HG02588 (cell line): ENCODE results near the gene RUSC1.
A peak's percentile ranks its signal among the peaks of the same experiment; 100 is the strongest.

Source experiments
- ATAC-seq: cut with Tn5 transposase; IDR thresholded peaks from one replicate; pipeline ENCODE4 v1.9.1; 2021; ENCODE audit warnings: mild to moderate bottlenecking, moderate library complexity; ENCODE audit not compliant: unreplicated experiment

The RUSC1 gene

DNA sequence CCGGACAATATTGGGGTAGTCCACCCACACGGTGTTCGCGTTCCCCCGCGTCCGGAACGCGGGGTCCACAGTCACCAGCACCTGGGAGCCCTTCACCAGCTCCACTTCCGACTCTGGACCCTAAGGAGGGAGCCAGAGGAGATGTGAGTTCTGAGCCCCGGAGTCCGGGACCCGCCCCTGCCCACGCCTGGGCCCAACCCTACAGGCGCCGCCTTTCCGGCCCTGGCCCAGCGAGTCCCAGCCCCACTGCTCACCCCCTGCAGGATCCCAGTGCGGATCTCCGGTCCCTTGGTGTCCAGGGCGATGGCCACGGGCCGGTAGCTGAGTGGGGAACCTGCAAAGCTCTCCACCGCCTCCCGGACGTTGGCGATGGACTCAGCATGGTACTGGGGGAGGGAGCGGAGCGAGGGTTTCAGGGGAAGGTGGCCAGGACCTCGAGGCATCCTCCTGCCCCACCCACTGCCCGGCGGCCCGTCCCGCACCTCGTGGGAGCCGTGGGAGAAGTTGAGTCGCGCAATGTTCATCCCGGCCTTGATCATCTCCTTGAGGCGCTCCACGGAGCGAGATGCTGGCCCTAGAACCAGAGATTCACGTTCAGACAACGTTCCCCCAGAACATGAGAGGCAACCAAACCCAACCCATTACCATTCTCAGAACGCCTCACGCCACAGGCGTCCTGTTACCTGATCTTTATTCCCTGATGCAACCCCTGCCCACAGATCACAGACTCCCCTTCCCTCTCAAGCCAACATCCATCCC is 25.3 kb upstream of the RUSC1 start:
- no peak for ATAC-seq

DNA sequence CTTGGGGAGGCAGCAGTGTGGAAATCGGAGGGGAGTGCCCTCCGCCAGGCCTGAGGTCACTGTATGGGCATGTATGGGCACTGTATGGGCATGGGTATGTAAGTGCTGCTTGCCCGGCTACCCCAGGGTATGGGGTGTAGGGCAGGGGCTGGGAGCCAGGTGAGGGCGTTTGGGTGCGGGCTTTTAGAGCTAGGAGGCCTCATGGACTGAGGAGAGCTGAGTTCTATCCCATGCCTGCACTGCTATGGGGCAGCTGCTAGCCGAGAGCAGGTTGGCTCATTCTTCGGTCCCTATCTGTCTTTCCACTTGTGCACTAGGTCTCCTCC is 24.8 kb upstream of the RUSC1 start:
- no peak for ATAC-seq

DNA sequence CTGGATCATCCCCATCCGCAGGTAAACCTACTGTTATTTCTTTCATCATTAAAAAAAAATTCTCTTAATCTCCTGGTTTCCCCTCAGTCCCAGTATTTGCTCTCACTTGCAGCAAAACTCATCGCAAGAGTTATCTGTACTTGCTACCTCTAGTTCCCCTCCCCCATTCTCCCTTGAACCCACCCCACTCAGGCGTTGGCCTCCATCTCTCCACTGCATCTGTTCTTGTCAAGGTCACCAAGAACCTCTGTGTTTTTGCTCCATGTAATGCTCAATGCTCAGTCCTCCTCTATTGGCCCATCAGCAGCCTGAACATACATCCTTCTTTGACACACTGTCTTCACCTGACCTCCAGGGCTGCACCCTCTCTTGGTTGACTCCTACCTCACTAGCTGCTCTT is 24.0 kb upstream of the RUSC1 start:
- no peak for ATAC-seq

DNA sequence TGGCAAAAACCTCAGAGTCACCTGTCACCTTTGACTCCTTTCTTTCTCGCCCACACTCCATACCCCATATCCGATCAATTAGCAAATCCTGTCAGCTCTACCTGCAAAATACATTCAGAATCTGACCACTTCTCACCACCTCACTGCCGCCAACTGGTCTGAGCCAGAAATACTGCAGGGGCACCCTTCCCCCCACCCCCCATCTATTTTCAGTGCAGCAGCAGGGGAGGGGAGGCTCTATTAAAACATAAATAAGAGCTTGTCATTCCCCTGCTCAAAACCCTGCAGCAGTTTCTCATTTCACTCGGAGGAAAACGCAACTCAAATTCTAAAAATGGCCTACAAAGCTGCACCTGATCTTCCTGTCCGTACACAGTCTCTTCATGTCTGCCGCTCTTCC is 23.3 kb upstream of the RUSC1 start:
- ATAC-seq = no peak

DNA sequence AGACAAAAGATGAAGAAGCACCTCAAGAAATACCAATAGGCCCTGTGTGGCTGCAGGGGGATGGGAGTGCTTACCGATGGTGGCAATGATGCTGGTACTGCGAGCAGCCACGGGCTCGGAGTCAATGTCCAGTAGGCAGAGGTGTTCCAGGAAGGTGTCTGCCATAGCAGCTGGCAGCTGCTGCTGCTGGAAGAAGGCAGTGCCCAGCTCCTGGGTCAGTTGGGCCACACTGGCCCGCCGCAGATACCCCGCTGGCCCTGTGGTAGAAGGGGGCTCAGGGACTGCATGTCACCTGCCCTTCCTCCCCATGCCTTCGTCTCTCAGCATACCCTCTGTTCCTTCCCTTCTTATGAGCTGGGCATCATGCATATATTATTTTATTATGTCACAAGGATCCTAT is 20.7 kb upstream of the RUSC1 start:
- no peak for ATAC-seq

DNA sequence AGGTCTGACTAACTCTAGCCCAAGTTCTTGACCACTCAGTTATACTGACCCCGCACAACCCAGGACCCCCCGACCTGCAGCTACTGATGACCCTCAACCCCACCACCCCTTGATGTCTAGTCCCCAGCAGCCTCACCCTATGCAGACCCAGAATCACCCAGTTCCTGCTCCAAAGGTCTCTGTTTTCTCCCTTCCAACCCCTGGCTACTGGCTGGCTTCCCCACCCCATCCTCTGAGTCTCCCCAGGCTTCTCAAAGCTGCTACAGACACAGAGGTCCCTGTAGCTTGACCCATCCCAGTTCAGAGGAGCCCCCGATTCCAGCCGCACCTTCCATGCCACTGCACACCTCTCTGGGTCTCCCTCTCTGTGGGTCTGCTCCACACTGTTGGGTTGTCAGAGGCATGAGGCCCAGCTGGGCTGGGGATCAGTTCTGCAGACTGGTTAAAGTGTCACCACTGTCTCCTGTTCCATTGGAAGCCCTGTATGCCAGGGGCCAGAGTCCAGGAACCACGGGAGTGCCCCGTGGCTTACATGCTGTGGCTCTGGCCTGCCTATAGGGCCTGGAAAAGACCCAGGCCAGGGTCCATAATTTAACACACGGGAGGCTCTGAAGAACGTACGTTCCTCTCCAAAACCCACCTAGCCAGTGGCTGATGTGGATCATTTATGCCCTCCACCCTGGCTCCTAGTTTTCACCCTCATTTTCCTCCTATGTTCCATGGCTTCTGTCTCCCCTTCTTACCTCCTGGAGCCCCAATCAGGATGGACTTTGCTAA is 20.0 kb upstream of the RUSC1 start:
- no peak for ATAC-seq

DNA sequence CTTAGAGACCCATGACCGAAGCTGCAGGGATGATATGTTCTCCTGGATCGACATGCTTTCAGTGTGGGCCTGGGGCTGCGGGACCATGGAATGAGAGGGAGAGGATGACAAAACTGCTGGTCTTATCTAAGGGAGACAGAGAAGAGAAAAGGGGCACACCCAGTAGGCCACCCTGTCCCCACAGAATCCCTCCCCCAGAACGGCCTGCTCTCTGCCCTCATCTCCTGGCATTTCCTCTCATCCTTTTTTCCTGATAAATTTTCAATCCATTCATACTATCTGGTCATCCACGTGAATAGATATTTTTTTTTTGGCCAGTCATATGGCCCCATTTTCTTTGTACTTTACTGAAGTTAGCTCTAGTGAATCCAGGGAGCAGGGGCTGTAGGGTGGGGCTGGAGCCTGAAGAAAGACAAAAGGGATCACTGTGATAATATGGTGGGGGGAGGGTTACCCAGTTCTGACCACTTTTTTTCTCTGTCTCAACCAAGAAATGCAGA is 19.3 kb upstream of the RUSC1 start, which contains the start of gene PKLR:
Gene PKLR, minus strand, starts transcription at position 97 of the 500 bp plus-strand sequence. Its CDS starts 43 bp downstream, at position 54.
- ATAC-seq = no peak

DNA sequence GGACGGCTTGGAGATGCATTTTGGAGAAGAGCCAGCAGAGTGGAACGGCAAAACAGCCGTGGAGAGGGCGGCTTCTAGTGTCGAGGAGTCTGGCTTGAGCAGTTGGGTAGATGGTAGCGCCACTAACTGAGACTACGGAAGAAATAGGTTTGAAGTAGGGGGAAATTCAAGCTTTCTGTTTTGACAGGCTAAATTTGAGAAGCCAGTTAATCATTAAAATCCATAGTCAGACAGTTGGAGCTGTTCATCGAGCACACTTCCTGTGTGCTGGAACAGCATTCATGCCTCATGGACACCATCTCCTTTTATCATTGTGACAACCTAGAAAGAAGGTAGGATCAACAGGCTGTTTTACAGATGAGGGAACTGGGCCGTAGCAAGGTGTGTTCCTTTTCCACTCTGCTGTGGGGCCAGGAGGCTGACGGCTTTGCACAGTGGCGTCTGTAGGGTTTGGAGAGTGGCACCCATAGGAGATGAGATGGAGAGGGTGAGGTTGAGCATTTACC is 16.1 kb upstream of the RUSC1 start:
- no peak for ATAC-seq

DNA sequence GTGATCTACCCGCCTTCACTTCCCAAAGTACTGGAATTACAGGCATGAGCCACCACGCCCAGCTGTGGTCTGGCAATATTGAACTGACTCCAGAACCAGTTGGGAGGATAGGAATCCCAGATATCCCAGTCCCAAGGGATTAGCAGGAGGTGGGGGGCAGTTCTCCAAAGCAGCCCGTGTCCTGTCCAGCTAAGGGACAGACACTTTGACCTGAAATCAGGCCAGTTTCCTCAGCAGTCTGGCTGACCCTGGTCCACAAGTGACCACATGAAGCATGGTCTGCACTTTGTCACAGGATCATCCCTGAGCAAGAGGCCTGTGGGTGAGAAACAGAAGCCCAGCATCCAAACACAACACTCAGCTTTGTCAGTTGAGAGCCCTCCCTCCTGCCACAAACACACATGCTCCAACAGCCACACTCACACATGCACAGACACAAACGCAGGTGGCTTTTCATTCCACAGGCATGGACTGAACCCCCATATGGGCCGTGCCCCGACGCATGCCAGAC is 14.8 kb upstream of the RUSC1 start:
- ATAC-seq = no peak

DNA sequence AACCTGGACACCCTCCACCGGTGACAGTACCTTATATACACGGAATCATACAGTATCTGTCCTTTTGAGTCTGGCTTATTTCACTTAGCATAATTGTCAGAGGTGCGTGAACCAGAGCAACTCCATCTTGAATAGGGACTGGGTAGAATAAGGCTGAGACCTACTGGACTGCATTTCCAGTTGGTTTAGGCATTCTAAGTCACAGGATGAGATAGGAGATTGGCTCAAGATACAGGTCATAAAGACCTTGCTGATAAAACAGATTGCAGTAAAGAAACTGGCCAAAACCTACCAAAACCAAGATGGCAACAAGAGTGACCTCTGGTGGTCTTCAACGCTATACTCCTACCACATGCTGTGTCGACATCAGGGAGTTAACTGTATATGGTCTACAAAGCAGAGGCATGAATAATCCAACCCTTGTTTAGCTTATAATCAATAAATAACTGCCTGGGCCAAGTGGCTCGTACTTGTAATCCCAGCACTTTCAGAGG is 13.4 kb upstream of the RUSC1 start:
- ATAC-seq = no peak

DNA sequence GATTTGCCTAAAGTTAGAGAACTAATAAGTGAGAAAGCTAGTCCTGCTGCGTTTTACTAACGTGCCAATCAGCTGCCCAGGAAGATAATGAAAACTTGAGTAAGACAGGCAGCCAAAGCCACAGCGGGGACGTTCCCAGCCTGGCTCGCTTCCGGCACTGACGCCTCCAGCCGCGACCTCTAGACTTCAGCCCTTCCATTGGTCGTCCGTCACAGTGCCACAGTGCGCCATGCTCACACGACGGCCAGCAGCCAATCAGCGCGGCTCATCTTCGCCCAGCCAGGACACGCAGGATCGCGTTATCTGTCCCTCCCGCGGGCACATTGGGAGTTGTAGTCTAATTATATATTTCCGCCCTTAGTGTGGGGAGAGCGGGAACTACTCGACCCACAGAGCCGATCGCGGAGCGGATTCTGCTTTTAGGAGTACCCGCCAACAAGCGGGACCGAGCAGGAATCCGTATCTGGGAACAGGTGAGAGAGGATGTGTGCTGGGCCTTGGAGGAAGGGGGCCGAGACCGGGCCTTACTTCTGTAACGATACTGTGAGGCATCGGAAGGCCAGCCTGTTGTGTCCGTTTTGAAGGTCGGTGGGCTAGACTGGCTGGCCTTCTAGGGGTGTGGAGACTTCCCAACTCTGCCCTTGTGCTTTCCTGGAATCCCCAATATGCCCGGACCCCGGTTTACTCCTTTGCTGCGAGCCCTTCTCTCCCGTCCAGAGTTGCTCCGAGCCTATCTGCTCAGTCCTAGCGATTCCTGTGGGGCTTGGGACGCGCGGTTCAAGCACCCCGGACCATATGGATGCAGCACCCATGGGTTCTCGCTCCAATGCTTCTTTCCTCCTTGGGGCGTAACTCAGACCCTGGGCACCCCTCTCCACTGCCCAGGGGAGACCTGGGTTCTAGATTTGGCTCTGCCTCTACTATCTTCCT is 11.9 kb upstream of the RUSC1 start, which contains the start of gene FDPS:
Gene FDPS, plus strand, starts transcription at position 374 of the 930 bp plus-strand sequence. CDS start 924 bp downstream, outside the sequence.
- ATAC-seq = peak; percentile 93

DNA sequence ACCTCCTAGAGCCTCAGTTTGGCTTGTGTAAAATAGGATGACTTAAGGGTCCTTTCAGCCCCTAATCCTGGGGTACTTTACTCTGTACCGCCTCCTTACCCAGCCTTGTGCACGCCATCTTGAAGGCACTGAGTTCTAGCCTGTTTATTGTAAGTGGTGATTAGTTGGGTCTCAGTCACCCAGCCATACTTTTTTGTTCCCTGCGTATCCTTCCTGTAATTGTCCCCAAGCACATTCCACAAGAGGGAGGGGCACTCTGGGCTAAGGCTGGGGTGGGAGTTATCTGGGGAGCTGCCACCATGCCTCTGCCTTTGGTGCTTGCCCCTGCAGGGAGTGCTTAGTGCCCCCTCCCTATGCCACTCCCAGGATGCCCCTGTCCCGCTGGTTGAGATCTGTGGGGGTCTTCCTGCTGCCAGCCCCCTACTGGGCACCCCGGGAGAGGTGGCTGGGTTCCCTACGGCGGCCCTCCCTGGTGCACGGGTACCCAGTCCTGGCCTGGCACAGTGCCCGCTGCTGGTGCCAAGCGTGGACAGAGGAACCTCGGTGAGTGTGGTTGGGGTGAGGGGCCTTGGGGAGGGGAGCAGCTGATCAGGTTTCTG is 11.2 kb upstream of the RUSC1 start:
- no peak for ATAC-seq

DNA sequence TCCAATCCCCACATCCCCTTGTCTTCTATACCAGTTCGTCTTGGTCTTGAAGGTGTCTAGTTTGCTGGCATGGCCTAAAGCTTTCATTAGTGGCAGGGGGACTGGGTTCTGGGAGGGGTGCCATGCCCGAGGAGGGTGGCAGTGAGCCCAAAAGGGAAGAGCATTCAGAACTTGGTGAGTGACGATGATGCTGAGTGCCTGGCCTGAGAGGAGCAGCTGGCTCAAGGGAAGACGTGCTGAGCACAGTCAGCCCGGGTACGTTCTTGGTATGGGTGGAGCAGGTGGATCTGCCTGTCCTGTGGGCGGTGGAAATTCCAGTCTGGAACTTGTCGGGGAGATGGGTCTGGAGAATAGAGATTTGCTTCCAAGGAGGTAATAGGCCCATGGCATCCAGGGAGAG is 7.4 kb upstream of the RUSC1 start:
- ATAC-seq = no peak

DNA sequence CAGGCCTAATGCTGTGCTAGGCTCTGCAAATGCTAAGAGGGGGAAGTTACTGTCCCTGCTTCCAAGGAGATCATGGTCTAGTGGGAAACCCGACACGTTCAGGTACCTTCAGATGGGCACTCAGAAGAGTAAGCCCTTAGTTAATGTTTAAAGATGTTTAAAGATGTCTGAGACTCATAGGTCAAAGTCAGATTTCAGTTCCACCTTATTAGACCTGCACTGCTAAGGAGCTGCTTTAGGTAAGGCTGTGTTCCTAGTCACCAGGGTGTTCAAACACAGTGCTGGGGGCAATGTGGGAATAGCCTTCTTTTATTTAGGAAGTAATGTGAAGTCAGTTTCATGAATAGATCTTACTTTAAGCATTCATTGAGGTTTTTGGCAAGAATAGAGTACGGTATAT is 3.8 kb upstream of the RUSC1 start:
- no peak for ATAC-seq

DNA sequence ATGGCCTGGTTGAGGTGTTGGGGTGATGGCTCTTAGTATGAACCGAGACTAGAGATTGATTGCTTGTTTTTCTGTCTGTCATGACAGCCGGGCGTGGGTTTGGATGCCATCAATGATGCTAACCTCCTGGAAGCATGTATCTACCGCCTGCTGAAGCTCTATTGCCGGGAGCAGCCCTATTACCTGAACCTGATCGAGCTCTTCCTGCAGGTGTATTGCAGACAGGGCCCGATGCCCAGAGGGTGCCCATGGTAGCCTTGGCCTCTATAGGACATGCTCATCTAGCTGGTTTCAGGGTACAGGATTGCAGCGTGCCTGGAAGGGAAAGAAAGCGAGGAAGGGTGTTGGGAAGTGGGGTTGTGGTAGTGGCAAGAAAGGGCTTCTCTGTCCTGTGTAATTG is 2.6 kb upstream of the RUSC1 start:
- no peak for ATAC-seq

DNA sequence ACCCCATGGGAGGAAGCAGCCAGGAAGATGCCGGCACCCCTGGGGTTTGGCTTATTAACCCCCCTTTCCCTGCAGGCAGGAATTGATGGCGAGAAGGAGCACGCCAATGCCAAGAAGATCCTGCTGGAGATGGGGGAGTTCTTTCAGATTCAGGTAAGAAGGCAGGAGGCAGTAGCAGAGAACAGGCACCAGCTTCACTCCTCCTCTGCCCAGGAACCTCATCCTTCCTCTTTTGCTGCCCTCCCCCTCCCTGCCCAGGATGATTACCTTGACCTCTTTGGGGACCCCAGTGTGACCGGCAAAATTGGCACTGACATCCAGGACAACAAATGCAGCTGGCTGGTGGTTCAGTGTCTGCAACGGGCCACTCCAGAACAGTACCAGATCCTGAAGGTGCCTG is 1.2 kb upstream of the RUSC1 start:
- no peak for ATAC-seq

DNA sequence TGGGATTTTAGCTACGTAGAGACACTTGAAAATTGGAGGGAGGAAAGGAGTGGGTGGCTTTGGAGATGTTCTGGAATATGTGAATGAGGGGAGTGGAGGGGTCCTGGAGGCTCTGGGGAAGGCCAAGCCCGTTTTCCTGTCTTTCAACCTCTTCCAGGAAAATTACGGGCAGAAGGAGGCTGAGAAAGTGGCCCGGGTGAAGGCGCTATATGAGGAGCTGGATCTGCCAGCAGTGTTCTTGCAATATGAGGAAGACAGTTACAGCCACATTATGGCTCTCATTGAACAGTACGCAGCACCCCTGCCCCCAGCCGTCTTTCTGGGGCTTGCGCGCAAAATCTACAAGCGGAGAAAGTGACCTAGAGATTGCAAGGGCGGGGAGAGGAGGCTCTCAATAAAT is 442 bp upstream of the RUSC1 start:
- no peak for ATAC-seq

DNA sequence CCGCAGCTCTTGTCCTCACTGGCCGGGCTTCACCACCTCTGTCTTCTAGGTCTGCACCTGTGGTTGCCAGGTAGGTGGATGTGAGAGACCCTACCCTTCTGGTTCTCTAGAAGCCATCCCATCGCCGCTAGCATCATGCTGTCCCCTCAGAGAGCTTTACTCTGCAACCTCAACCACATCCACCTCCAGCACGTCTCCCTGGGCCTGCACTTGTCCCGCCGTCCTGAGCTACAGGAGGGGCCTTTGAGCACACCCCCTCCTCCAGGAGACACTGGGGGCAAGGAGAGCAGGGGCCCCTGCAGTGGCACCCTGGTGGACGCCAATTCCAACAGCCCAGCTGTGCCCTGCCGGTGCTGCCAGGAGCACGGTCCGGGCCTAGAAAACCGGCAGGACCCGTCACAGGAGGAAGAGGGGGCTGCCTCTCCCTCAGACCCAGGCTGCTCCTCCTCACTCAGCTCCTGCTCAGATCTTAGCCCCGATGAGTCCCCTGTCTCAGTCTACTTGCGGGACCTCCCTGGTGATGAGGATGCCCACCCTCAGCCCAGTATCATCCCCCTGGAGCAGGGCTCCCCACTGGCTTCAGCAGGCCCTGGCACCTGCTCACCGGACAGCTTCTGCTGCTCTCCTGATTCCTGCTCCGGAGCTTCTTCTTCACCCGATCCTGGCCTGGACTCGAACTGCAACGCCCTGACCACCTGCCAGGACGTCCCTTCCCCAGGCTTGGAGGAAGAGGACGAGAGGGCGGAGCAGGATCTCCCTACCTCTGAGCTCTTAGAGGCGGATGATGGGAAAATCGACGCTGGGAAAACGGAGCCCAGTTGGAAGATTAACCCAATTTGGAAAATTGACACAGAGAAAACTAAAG is 1.2 kb downstream of the RUSC1 start:
- ATAC-seq = no peak

DNA sequence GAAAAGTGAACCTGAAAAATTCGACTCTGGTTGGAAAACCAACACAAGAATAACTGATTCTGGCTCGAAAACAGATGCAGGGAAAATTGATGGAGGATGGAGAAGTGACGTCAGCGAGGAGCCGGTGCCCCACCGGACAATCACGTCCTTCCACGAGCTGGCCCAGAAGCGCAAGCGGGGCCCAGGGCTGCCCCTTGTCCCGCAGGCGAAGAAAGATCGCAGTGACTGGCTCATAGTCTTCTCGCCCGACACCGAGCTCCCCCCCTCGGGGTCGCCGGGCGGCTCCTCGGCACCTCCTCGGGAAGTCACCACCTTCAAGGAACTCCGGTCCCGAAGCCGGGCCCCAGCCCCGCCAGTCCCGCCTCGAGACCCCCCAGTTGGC is 1.9 kb downstream of the RUSC1 start:
- ATAC-seq = no peak
